Right kidney (tissue), 1 donor: ENCODE measurements around the gene TAOK3.
"Not testable (repeated sequence)": the region's sequence is repeated elsewhere in the genome, so short reads cannot be mapped to it uniquely, and the experiment has no call there.

Experiments used
- DNase-seq: peaks from one replicate; pipeline ENCODE4 v3.0.0-alpha.2; 2016

The TAOK3 gene

GRCh38 chr12:118135788-118136558 is 236.7 kb downstream of the TAOK3 start, which contains the start of gene PEBP1:
PEBP1 (plus strand) TSS chr12:118136124; CDS start chr12:118136210, 86 bp downstream.
- peak; percentile 90 for DNase-seq

- DNase-seq: not testable (repeated sequence)
Observed at GRCh38 chr12:118129436-118129835, 243.3 kb downstream of the TAOK3 start.

- no peak for DNase-seq
Observed at GRCh38 chr12:118127867-118128266, 244.8 kb downstream of the TAOK3 start.

GRCh38 chr12:118126119-118126757 is 246.5 kb downstream of the TAOK3 start:
- DNase-seq: no peak

GRCh38 chr12:118125743-118126118 is 247.0 kb downstream of the TAOK3 start:
- DNase-seq: no peak

- DNase-seq: no peak
Observed at GRCh38 chr12:118124333-118124874, 248.3 kb downstream of the TAOK3 start.

DNA sequence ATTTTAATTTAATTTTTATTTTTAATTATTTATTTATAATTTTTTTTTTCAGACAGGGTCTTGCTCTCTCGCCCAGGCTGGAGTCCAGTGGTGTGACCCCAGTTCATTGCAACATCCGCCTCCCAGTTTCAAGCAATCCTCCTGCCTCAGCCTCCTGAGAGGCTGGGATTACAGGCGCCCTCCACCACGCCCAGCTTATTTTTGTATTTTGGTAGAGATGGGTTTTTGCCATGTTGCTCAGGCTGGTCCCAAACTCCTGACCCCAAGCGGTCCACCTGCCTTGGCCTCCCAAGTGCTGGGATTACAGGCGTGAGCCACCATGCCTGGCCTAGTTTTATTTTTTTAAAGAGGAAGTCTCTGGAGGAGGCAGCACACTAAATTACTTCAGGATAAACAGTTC is 250.4 kb downstream of the TAOK3 start:
- no peak for DNase-seq

- peak; percentile 45 for DNase-seq
Observed at GRCh38 chr12:118120579-118121363, 251.9 kb downstream of the TAOK3 start.

GRCh38 chr12:118119449-118119879 is 253.2 kb downstream of the TAOK3 start:
- no peak for DNase-seq

DNA sequence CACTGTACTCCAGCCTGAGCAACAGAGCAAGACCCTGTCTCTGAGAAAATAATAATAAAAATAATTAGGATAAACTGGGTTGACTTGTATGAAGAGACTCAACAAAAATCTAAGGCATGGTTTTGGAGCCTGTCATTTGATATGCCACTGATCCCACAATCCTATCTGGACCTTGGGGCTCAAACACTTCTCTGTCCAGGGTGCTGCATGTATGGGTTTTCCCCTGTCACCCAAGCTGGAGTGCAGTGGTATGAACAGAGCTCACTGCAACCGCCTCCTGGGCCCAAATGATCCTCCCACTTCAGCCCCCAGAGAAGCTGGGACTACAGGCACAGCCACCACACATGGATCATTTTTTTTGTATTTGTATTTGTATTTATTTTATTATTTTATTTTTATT is 263.6 kb downstream of the TAOK3 start:
- no peak for DNase-seq

- no peak for DNase-seq
Observed at GRCh38 chr12:118107694-118108093, 265.0 kb downstream of the TAOK3 start.

DNA sequence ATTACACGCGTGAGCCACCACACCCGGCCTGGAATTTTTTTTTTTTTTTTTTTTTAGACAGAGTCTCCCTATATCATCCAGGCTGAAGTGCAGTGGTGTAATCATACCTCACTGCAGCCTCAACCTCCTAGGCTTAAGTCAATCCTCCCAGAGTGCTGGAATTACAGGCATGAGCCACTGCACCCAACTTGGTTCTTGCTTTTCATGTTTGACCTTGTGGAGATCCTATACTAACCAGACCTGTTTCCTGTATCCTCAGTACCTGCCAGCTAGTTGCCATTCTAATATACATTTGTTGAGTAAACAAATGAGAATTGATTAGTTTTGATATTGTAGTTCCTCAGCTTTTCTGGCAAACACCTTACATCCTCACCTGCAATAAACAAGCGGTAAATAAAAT is 265.7 kb downstream of the TAOK3 start:
- DNase-seq: no peak

DNA sequence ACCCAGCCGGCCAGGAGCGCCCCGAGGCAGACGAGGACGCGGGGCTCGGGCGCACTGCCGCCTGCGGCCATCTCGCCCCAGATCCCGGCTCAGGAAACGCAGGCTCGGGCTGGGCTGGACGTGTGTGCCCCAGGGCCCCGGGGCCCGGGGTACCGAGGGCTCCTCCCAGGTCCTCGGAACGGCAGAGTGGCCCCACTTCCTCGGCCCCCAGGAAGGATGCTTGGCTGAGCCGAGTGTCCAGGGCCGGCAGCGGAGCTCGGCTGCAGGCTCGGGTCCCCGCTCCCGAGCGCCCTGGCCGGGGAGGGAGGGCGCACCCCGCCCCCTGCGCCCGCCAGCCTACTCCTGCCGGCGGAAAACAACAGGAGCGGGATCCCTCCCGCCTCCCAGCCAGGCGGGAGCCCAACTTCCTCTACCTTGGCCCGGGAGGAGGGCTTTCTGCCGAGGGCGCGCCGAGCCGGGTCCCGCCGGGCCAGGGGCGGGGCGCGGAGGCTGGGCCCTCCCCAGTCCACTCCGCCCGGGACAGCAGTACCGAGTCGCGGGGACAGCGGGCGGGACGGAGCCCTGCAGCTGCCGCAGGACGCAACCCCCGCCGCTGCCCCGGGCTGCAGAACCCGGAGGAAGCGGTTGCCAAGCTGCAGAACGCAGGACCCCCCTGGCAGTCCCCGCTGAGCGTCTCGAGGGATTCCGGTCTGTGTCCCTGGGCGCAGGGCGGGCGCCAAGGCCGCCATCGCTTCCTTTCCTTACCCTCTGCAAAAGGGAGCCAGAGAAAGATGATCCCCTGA is 268.9 kb downstream of the TAOK3 start, which contains the start of gene VSIG10:
Gene VSIG10 (minus strand): TSS at position 411 of the 782 bp plus-strand sequence. CDS start 340 bp downstream, at position 71.
- DNase-seq: peak; percentile 92

GRCh38 chr12:118103201-118103600 is 269.5 kb downstream of the TAOK3 start:
- DNase-seq: peak; percentile 92

GRCh38 chr12:118102609-118103008 is 270.1 kb downstream of the TAOK3 start:
- DNase-seq: no peak

- no peak for DNase-seq
Observed at GRCh38 chr12:118102070-118102469, 270.6 kb downstream of the TAOK3 start.

DNA sequence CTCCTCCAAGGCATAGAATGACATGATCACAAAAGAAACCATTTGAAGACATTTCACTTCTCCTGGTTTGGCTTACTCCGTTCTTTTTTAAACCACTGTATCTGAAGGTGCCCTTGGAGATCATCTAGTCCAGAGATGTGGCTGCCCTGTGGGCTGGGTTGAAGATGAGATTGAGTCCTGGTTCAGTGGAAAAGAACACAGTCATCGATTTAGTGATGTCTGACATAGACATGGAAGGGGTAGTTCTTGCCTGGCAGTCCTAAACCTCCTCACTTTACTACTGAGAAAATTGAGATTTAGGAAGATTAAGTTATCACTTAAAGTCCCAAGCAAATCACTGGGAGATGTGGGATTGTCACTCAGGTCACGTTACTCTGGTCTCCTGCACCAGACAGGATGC is 271.7 kb downstream of the TAOK3 start:
- no peak for DNase-seq
